ENCODE data around the gene BTBD9.

DNA sequence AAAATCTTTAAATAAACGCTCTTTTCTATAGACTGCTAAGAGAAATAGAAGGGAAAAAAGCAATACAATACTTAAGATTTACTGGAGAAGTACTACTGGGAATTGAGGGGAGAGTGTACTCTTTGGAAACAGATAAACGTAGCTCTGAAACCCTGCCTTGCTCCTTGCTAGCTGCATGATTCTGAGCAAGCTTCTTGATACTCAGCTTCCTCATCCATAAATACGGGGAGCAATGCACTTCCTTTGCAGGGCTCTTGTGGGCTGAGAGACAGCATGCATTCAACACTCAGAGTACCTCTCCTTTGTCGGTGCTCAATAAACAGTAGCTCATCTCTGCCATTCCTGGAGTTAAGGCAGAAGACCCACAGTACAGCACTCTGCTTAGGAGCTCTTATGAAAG lies 159.7 kb downstream of the BTBD9 start:
- TF ChIP-seq YY1 (IDR thresholded peaks at IDR 0.05; ENCODE audit: insufficient read depth, insufficient read length) (no peak), SUZ12 (IDR thresholded peaks at IDR 0.05; ENCODE audit: extremely low read depth, insufficient read depth, insufficient read length) (no peak), ZNF274 (IDR thresholded peaks at IDR 0.05; ENCODE audit: low read depth, low read length) (no peak)

Data from NT2/D1 (cell line).